ENCODE data around the gene PSMB7.

GRCh38 chr9:124384210-124384609 lies 31.0 kb downstream of the PSMB7 start:
- TF ChIP-seq CTCF (IDR thresholded peaks at IDR 0.05; ENCODE audit: insufficient read depth, low read length, poor library complexity, severe bottlenecking) (no peak), EZH2phosphoT487 (conservative IDR thresholded peaks at IDR 0.05; ENCODE audit: low read length) (no peak)
